ENCODE measurements around the gene SERPINA9. TPM values are rescaled to one million over a fixed set of nuclear protein-coding genes. Genes with fewer than 3 reads are reported as not detected.

Gene SERPINA9
- polyA plus RNA-seq, 4 donors, result 0.64 TPM; not detected in 3

GRCh38 chr14:94451091-94451771 is 24.8 kb downstream of the SERPINA9 start:
- H3K27me3 ChIP-seq (ENCODE audit: control insufficient read depth in 3 of 3, insufficient read depth in 3 of 3, low read length in 3 of 3), result peaks cover 0 to 10% (median 0%) of the 10 kb centered on the region in 3 donors
- no peak for FAIRE-seq
- no peak overlapping the region for H3K27ac ChIP-seq (ENCODE audit: low read depth in 1 of 3, low read length in 2 of 3)
- H3K36me3 ChIP-seq (ENCODE audit: control insufficient read depth in 3 of 3, insufficient read depth in 2 of 3, low read depth in 1 of 3, low read length in 3 of 3), result no peaks in the 10 kb centered on the region
- DNase-seq, result peak; percentile 2 to 74
- peaks cover 0 to 9% (median 0%) of the 10 kb centered on the region in 3 donors for H3K4me1 ChIP-seq (ENCODE audit: control insufficient read depth in 3 of 3, insufficient read depth in 2 of 3, low read depth in 1 of 3, low read length in 2 of 3)
- no peak overlapping the region for H3K4me3 ChIP-seq (ENCODE audit: low read depth in 1 of 3, low read length in 3 of 3)
- H3K9me3 ChIP-seq (ENCODE audit: control insufficient read depth in 2 of 2, insufficient read depth in 1 of 2, low read depth in 1 of 2, low read length in 1 of 2), result no peaks in the 10 kb centered on the region
- 9 to 16% (median 12%) methylated on average over 8 of the region's 8 CpGs for WGBS, 3 donors

GRCh38 chr14:94450722-94451090 is 25.3 kb downstream of the SERPINA9 start:
- WGBS, 3 donors, result 47 to 55% (median 50%) methylated on average over 3 of the region's 3 CpGs
- H3K36me3 ChIP-seq (ENCODE audit: control insufficient read depth in 3 of 3, insufficient read depth in 2 of 3, low read depth in 1 of 3, low read length in 3 of 3), result no peaks in the 10 kb centered on the region
- no peak overlapping the region for H3K4me3 ChIP-seq (ENCODE audit: low read depth in 1 of 3, low read length in 3 of 3)
- no peak overlapping the region for H3K27ac ChIP-seq (ENCODE audit: low read depth in 1 of 3, low read length in 2 of 3)
- peaks cover 0 to 9% (median 0%) of the 10 kb centered on the region in 3 donors for H3K4me1 ChIP-seq (ENCODE audit: control insufficient read depth in 3 of 3, insufficient read depth in 2 of 3, low read depth in 1 of 3, low read length in 2 of 3)
- DNase-seq, result no peak
- FAIRE-seq, result no peak
- no peaks in the 10 kb centered on the region for H3K9me3 ChIP-seq (ENCODE audit: control insufficient read depth in 2 of 2, insufficient read depth in 1 of 2, low read depth in 1 of 2, low read length in 1 of 2)
- peaks cover 0 to 10% (median 0%) of the 10 kb centered on the region in 3 donors for H3K27me3 ChIP-seq (ENCODE audit: control insufficient read depth in 3 of 3, insufficient read depth in 3 of 3, low read length in 3 of 3)

GRCh38 chr14:94449930-94450329 is 26.1 kb downstream of the SERPINA9 start:
- Histone ChIP-seq H3K9me3 (ENCODE audit: control insufficient read depth in 2 of 2, insufficient read depth in 1 of 2, low read depth in 1 of 2, low read length in 1 of 2) (no peaks in the 10 kb centered on the region), H3K27me3 (ENCODE audit: control insufficient read depth in 3 of 3, insufficient read depth in 3 of 3, low read length in 3 of 3) (peaks cover 0 to 10% (median 0%) of the 10 kb centered on the region in 3 donors), H3K27ac (ENCODE audit: low read depth in 1 of 3, low read length in 2 of 3) (no peak overlapping the region), H3K36me3 (ENCODE audit: control insufficient read depth in 3 of 3, insufficient read depth in 2 of 3, low read depth in 1 of 3, low read length in 3 of 3) (no peaks in the 10 kb centered on the region), H3K4me3 (ENCODE audit: low read depth in 1 of 3, low read length in 3 of 3) (no peak overlapping the region), H3K4me1 (ENCODE audit: control insufficient read depth in 3 of 3, insufficient read depth in 2 of 3, low read depth in 1 of 3, low read length in 2 of 3) (peaks cover 0 to 9% (median 0%) of the 10 kb centered on the region in 3 donors)
- WGBS, 3 donors, result 76 to 81% (median 80%) methylated on average over 6 of the region's 6 CpGs
- FAIRE-seq (no peak), DNase-seq (no peak)

GRCh38 chr14:94448071-94448808 is 27.8 kb downstream of the SERPINA9 start:
- Histone ChIP-seq H3K27me3 (ENCODE audit: control insufficient read depth in 3 of 3, insufficient read depth in 3 of 3, low read length in 3 of 3) (peaks cover 0 to 10% (median 0%) of the 10 kb centered on the region in 3 donors), H3K4me1 (ENCODE audit: control insufficient read depth in 3 of 3, insufficient read depth in 2 of 3, low read depth in 1 of 3, low read length in 2 of 3) (peaks cover 0 to 9% (median 0%) of the 10 kb centered on the region in 3 donors), H3K9me3 (ENCODE audit: control insufficient read depth in 2 of 2, insufficient read depth in 1 of 2, low read depth in 1 of 2, low read length in 1 of 2) (no peaks in the 10 kb centered on the region), H3K4me3 (ENCODE audit: low read depth in 1 of 3, low read length in 3 of 3) (no peak overlapping the region), H3K27ac (ENCODE audit: low read depth in 1 of 3, low read length in 2 of 3) (no peak overlapping the region), H3K36me3 (ENCODE audit: control insufficient read depth in 3 of 3, insufficient read depth in 2 of 3, low read depth in 1 of 3, low read length in 3 of 3) (no peaks in the 10 kb centered on the region)
- FAIRE-seq, result no peak
- DNase-seq, result no peak
- whole genome bisulfite sequencing, 3 donors, result 57 to 72% (median 64%) methylated on average over 14 of the region's 14 CpGs

GRCh38 chr14:94447206-94447605 is 28.8 kb downstream of the SERPINA9 start:
- WGBS, 3 donors, result 60 to 71% (median 63%) methylated on average over 3 of the region's 3 CpGs
- no peak for DNase-seq
- H3K27me3 ChIP-seq (ENCODE audit: control insufficient read depth in 3 of 3, insufficient read depth in 3 of 3, low read length in 3 of 3), result peaks cover 0 to 8% (median 0%) of the 10 kb centered on the region in 3 donors

GRCh38 chr14:94446126-94446525 is 29.9 kb downstream of the SERPINA9 start:
- 75 to 79% (median 78%) methylated on average over 4 of the region's 4 CpGs for WGBS, 3 donors
- H3K9me3 ChIP-seq (ENCODE audit: control insufficient read depth in 2 of 2, insufficient read depth in 1 of 2, low read depth in 1 of 2, low read length in 1 of 2), result no peaks in the 10 kb centered on the region
- DNase-seq (no peak), FAIRE-seq (no peak)
- H3K4me1 ChIP-seq (ENCODE audit: control insufficient read depth in 3 of 3, insufficient read depth in 2 of 3, low read depth in 1 of 3, low read length in 2 of 3), result peaks cover 0 to 6% (median 0%) of the 10 kb centered on the region in 3 donors
- no peak overlapping the region for H3K27ac ChIP-seq (ENCODE audit: low read depth in 1 of 3, low read length in 2 of 3)
- no peaks in the 10 kb centered on the region for H3K36me3 ChIP-seq (ENCODE audit: control insufficient read depth in 3 of 3, insufficient read depth in 2 of 3, low read depth in 1 of 3, low read length in 3 of 3)
- H3K4me3 ChIP-seq (ENCODE audit: low read depth in 1 of 3, low read length in 3 of 3), result no peak overlapping the region
- H3K27me3 ChIP-seq (ENCODE audit: control insufficient read depth in 3 of 3, insufficient read depth in 3 of 3, low read length in 3 of 3), result peaks cover 0 to 5% (median 0%) of the 10 kb centered on the region in 3 donors

More at GRCh38 chr14:94447206-94447605, 28.8 kb downstream of the SERPINA9 start:
- no peaks in the 10 kb centered on the region for H3K36me3 ChIP-seq (ENCODE audit: control insufficient read depth in 3 of 3, insufficient read depth in 2 of 3, low read depth in 1 of 3, low read length in 3 of 3)
- peaks cover 0 to 9% (median 0%) of the 10 kb centered on the region in 3 donors for H3K4me1 ChIP-seq (ENCODE audit: control insufficient read depth in 3 of 3, insufficient read depth in 2 of 3, low read depth in 1 of 3, low read length in 2 of 3)
- no peak overlapping the region for H3K27ac ChIP-seq (ENCODE audit: low read depth in 1 of 3, low read length in 2 of 3)
- no peak for FAIRE-seq
- H3K4me3 ChIP-seq (ENCODE audit: low read depth in 1 of 3, low read length in 3 of 3), result no peak overlapping the region
- no peaks in the 10 kb centered on the region for H3K9me3 ChIP-seq (ENCODE audit: control insufficient read depth in 2 of 2, insufficient read depth in 1 of 2, low read depth in 1 of 2, low read length in 1 of 2)

- H3K4me3 ChIP-seq (ENCODE audit: low read depth in 1 of 3, low read length in 3 of 3), result no peak overlapping the region
- no peaks in the 10 kb centered on the region for H3K9me3 ChIP-seq (ENCODE audit: control insufficient read depth in 2 of 2, insufficient read depth in 1 of 2, low read depth in 1 of 2, low read length in 1 of 2)
- 76 to 83% (median 81%) methylated on average over 1 of the region's 1 CpG for WGBS, 3 donors
- FAIRE-seq (no peak), DNase-seq (no peak)
- H3K4me1 ChIP-seq (ENCODE audit: control insufficient read depth in 3 of 3, insufficient read depth in 2 of 3, low read depth in 1 of 3, low read length in 2 of 3), result no peaks in the 10 kb centered on the region
- H3K27me3 ChIP-seq (ENCODE audit: control insufficient read depth in 3 of 3, insufficient read depth in 3 of 3, low read length in 3 of 3), result peaks cover 0 to 3% (median 0%) of the 10 kb centered on the region in 3 donors
- H3K36me3 ChIP-seq (ENCODE audit: control insufficient read depth in 3 of 3, insufficient read depth in 2 of 3, low read depth in 1 of 3, low read length in 3 of 3), result no peaks in the 10 kb centered on the region
- no peak overlapping the region for H3K27ac ChIP-seq (ENCODE audit: low read depth in 1 of 3, low read length in 2 of 3)
These were observed 31.0 kb downstream of the SERPINA9 start for GRCh38 chr14:94445003-94445402.

- Histone ChIP-seq H3K27me3 (ENCODE audit: control insufficient read depth in 3 of 3, insufficient read depth in 3 of 3, low read length in 3 of 3) (no peaks in the 10 kb centered on the region), H3K27ac (ENCODE audit: low read depth in 1 of 3, low read length in 2 of 3) (no peak overlapping the region), H3K9me3 (ENCODE audit: control insufficient read depth in 2 of 2, insufficient read depth in 1 of 2, low read depth in 1 of 2, low read length in 1 of 2) (no peaks in the 10 kb centered on the region), H3K4me1 (ENCODE audit: control insufficient read depth in 3 of 3, insufficient read depth in 2 of 3, low read depth in 1 of 3, low read length in 2 of 3) (no peaks in the 10 kb centered on the region), H3K36me3 (ENCODE audit: control insufficient read depth in 3 of 3, insufficient read depth in 2 of 3, low read depth in 1 of 3, low read length in 3 of 3) (no peaks in the 10 kb centered on the region), H3K4me3 (ENCODE audit: low read depth in 1 of 3, low read length in 3 of 3) (no peak overlapping the region)
- FAIRE-seq (no peak), DNase-seq (no peak)
- WGBS, 3 donors, result 93 to 94% (median 93%) methylated on average over 12 of the region's 12 CpGs
These were observed 34.3 kb downstream of the SERPINA9 start for GRCh38 chr14:94441531-94442205.
